ENCODE results near the gene VIT. TPM values are rescaled to one million over a fixed set of nuclear protein-coding genes. Genes with fewer than 3 reads are reported as not detected.

VIT gene
- total RNA-seq, 2 donors from 2014 or later = not detected

GRCh38 chr2:36770542-36771287 is 74.2 kb downstream of the VIT start:
- DNase-seq (peak in 2 of 3 donors; percentile 9 to 11), ATAC-seq (peak; percentile 32)
- peaks cover 28% of the 10 kb centered on the region for H3K27me3 Mint-ChIP-seq
- no peaks in the 10 kb centered on the region for H3K4me1 Mint-ChIP-seq
- H3K4me3 Mint-ChIP-seq = no peak overlapping the region
- H3K36me3 Mint-ChIP-seq (ENCODE audit: low read depth) = peaks cover 2% of the 10 kb centered on the region
- no peaks in the 10 kb centered on the region for H3K9me3 ChIP-seq (ENCODE audit: control insufficient read depth, low read length, poor library complexity, severe bottlenecking)
- H3K27ac Mint-ChIP-seq = no peak overlapping the region

GRCh38 chr2:36771671-36772070 is 75.2 kb downstream of the VIT start:
- Mint-ChIP-seq H3K4me1 (no peaks in the 10 kb centered on the region), H3K4me3 (no peak overlapping the region), H3K36me3 (ENCODE audit: low read depth) (peaks cover 2% of the 10 kb centered on the region), H3K27ac (no peak overlapping the region), H3K27me3 (peaks cover 29% of the 10 kb centered on the region)
- DNase-seq = no peak
- ATAC-seq = no peak
- H3K9me3 ChIP-seq (ENCODE audit: control insufficient read depth, low read length, poor library complexity, severe bottlenecking) = no peaks in the 10 kb centered on the region

DNA sequence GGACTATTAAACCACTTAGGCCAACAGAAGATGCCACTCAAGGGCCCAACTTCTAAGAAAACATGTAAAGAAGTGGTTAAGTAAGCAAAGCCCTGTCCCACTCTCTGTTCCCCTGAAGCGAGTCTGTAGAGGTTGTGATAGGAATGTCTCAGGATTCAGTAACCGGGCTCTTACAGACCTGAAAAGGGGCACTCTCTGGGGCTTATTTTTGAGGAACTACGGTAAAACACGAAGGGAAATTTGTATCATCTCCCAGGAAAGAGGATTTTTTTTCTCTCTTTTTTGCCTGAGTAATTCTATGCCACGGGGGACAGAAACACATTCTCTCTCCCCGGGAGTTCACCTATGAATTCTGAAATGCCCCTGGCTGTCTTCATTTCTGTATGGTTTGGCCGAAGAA is 77.4 kb downstream of the VIT start:
- Mint-ChIP-seq H3K27me3 (peaks cover 29% of the 10 kb centered on the region), H3K4me3 (no peak overlapping the region), H3K4me1 (no peaks in the 10 kb centered on the region), H3K36me3 (ENCODE audit: low read depth) (peaks cover 2% of the 10 kb centered on the region), H3K27ac (no peak overlapping the region)
- ATAC-seq (no peak), DNase-seq (no peak)
- no peaks in the 10 kb centered on the region for H3K9me3 ChIP-seq (ENCODE audit: control insufficient read depth, low read length, poor library complexity, severe bottlenecking)

DNA sequence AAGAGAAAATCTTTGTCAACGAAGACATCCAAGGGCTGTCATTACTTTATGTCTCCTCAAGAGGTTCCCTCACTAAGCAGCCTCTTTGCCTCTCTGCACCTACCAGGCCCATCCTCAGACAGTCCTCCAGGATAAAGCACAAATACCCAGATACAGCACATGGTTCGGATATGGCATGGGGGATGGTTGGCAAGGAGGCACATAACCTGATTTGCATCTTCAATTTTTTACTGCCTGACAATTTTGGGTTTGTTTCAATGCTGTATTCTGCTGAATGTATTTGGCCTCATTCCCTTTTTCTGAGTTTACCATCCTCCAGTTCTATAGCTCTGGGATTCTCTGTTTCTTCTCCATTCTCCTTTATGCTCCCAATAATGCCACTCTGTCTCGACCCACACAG is 78.8 kb downstream of the VIT start:
- H3K27me3 Mint-ChIP-seq = peaks cover 19% of the 10 kb centered on the region
- H3K4me3 Mint-ChIP-seq = no peak overlapping the region
- ATAC-seq (no peak), DNase-seq (no peak)
- H3K9me3 ChIP-seq (ENCODE audit: control insufficient read depth, low read length, poor library complexity, severe bottlenecking) = no peaks in the 10 kb centered on the region
- no peak overlapping the region for H3K27ac Mint-ChIP-seq
- H3K4me1 Mint-ChIP-seq = no peaks in the 10 kb centered on the region
- H3K36me3 Mint-ChIP-seq (ENCODE audit: low read depth) = peaks cover 2% of the 10 kb centered on the region

DNA sequence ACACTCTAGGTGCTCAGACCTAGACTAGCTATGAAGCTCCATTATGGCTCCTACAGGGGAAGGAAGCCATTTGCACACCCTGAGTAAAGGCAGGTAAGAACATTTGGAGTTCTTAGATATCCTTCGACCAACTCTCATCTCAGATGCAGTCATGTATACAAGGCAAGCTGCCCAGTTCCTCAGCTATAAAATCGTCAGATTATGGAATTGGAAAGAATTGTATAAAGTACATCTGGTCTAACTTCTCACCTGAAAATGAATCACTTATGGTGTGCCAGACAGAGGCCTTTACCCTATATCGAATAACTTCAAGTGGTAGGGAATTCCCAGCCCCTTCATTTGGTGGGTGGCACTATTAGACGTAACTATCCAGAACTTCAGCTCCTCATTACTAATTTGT is 79.3 kb downstream of the VIT start:
- H3K27me3 Mint-ChIP-seq = peaks cover 15% of the 10 kb centered on the region
- H3K36me3 Mint-ChIP-seq (ENCODE audit: low read depth) = peaks cover 2% of the 10 kb centered on the region
- no peaks in the 10 kb centered on the region for H3K9me3 ChIP-seq (ENCODE audit: control insufficient read depth, low read length, poor library complexity, severe bottlenecking)
- H3K4me3 Mint-ChIP-seq = no peak overlapping the region
- no peak for DNase-seq
- H3K4me1 Mint-ChIP-seq = no peaks in the 10 kb centered on the region
- no peak for ATAC-seq
- H3K27ac Mint-ChIP-seq = no peak overlapping the region

DNA sequence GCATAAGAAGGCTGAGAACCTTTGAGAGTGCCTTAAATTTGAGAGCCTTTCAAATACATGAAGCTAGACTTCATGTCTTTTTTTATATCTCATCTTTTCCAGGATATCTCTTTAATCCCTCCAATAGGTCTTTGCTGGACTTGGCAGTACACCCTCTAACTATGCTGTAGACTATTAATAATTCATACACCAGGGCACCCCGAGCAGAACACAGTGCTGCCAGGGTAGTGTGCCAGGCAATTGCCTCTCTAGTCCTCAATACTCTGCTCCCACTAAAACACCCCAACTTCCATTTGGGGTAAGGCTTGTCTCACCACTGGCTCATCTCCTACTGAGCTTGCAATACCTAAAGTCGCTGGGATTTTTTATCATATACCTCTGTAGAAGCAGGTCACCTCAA is 80.8 kb downstream of the VIT start:
- Mint-ChIP-seq H3K36me3 (ENCODE audit: low read depth) (peaks cover 2% of the 10 kb centered on the region), H3K27ac (no peak overlapping the region), H3K27me3 (peaks cover 24% of the 10 kb centered on the region), H3K4me1 (no peaks in the 10 kb centered on the region), H3K4me3 (no peak overlapping the region)
- DNase-seq (no peak), ATAC-seq (no peak)
- H3K9me3 ChIP-seq (ENCODE audit: control insufficient read depth, low read length, poor library complexity, severe bottlenecking) = no peaks in the 10 kb centered on the region

- Mint-ChIP-seq H3K4me3 (no peak overlapping the region), H3K36me3 (ENCODE audit: low read depth) (peaks cover 2% of the 10 kb centered on the region), H3K27ac (no peak overlapping the region), H3K27me3 (peaks cover 27% of the 10 kb centered on the region), H3K4me1 (no peaks in the 10 kb centered on the region)
- no peaks in the 10 kb centered on the region for H3K9me3 ChIP-seq (ENCODE audit: control insufficient read depth, low read length, poor library complexity, severe bottlenecking)
- ATAC-seq = no peak
- no peak for DNase-seq
These were observed 81.3 kb downstream of the VIT start for GRCh38 chr2:36777788-36778187.

DNA sequence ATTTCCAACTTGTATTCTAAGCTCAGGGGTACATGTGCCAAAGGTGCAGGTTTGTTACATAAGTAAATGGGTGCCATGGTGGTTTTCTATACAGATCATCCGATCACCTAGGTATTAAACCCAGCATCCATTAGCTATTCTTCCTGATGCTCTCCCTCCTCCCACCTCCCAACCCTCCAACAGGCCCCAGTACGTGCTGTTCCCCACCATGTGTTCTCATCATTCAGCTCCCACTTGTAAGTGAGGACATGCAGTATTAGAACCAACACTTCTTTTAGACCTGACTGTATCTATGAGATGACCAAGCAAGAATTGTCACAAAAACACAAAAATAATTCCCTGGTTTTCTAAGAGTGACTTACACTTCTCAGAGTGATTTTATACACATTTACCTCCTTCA is 83.0 kb downstream of the VIT start:
- peaks cover 6% of the 10 kb centered on the region for H3K4me1 Mint-ChIP-seq
- peaks cover 5% of the 10 kb centered on the region for H3K36me3 Mint-ChIP-seq (ENCODE audit: low read depth)
- H3K27me3 Mint-ChIP-seq = peaks cover 40% of the 10 kb centered on the region
- no peak overlapping the region for H3K27ac Mint-ChIP-seq
- ATAC-seq (no peak), DNase-seq (no peak)
- H3K4me3 Mint-ChIP-seq = no peak overlapping the region
- H3K9me3 ChIP-seq (ENCODE audit: control insufficient read depth, low read length, poor library complexity, severe bottlenecking) = no peaks in the 10 kb centered on the region

- DNase-seq (no peak), ATAC-seq (no peak)
- H3K9me3 ChIP-seq (ENCODE audit: control insufficient read depth, low read length, poor library complexity, severe bottlenecking) = no peaks in the 10 kb centered on the region
- no peak overlapping the region for H3K27ac Mint-ChIP-seq
- H3K4me1 Mint-ChIP-seq = peaks cover 6% of the 10 kb centered on the region
- peaks cover 38% of the 10 kb centered on the region for H3K27me3 Mint-ChIP-seq
- no peak overlapping the region for H3K4me3 Mint-ChIP-seq
- H3K36me3 Mint-ChIP-seq (ENCODE audit: low read depth) = peaks cover 5% of the 10 kb centered on the region
These were observed 83.8 kb downstream of the VIT start for GRCh38 chr2:36780231-36780839.

GRCh38 chr2:36781907-36782720 is 85.6 kb downstream of the VIT start:
- ATAC-seq = no peak
- Mint-ChIP-seq H3K27ac (no peak overlapping the region), H3K4me3 (no peak overlapping the region), H3K4me1 (peaks cover 6% of the 10 kb centered on the region), H3K36me3 (ENCODE audit: low read depth) (peaks cover 3% of the 10 kb centered on the region), H3K27me3 (peaks cover 45% of the 10 kb centered on the region)
- H3K9me3 ChIP-seq (ENCODE audit: control insufficient read depth, low read length, poor library complexity, severe bottlenecking) = no peaks in the 10 kb centered on the region
- no peak for DNase-seq

DNA sequence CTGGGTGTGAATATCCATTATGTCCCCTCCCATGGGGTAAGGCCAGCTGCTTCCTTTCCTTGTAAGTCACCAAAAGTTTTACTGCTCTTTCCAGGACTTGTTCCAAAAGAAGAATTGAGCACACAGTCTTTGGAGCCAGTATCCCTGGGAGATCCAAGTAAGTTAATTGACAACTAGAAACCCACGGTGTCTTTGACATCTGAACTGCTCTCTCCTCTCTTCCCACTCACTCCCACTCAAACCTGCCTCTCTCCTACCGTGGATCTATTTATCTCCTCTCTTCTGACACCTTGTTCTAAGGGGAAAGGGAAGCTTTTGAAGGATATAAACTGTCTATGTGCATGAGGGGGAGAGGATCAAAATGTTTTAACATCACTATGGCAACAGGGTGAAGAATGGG is 86.7 kb downstream of the VIT start:
- Mint-ChIP-seq H3K27me3 (peaks cover 54% of the 10 kb centered on the region), H3K36me3 (ENCODE audit: low read depth) (peaks cover 3% of the 10 kb centered on the region), H3K4me1 (peaks cover 6% of the 10 kb centered on the region), H3K4me3 (no peak overlapping the region), H3K27ac (no peak overlapping the region)
- ATAC-seq (no peak), DNase-seq (no peak)
- H3K9me3 ChIP-seq (ENCODE audit: control insufficient read depth, low read length, poor library complexity, severe bottlenecking) = no peaks in the 10 kb centered on the region

GRCh38 chr2:36785179-36785795 is 88.8 kb downstream of the VIT start:
- H3K4me3 Mint-ChIP-seq = no peak overlapping the region
- no peak overlapping the region for H3K27ac Mint-ChIP-seq
- peaks cover 72% of the 10 kb centered on the region for H3K27me3 Mint-ChIP-seq
- peaks cover 3% of the 10 kb centered on the region for H3K36me3 Mint-ChIP-seq (ENCODE audit: low read depth)
- H3K4me1 Mint-ChIP-seq = peaks cover 6% of the 10 kb centered on the region
- peak; percentile 86 for ATAC-seq
- H3K9me3 ChIP-seq (ENCODE audit: control insufficient read depth, low read length, poor library complexity, severe bottlenecking) = no peaks in the 10 kb centered on the region
- DNase-seq = peak; percentile 23 to 58 (median 29)

- no peak overlapping the region for H3K27ac Mint-ChIP-seq
- no peaks in the 10 kb centered on the region for H3K4me1 Mint-ChIP-seq
- peaks cover 58% of the 10 kb centered on the region for H3K27me3 Mint-ChIP-seq
- DNase-seq (no peak), ATAC-seq (no peak)
- no peaks in the 10 kb centered on the region for H3K9me3 ChIP-seq (ENCODE audit: control insufficient read depth, low read length, poor library complexity, severe bottlenecking)
- H3K36me3 Mint-ChIP-seq (ENCODE audit: low read depth) = no peaks in the 10 kb centered on the region
- no peak overlapping the region for H3K4me3 Mint-ChIP-seq
These were observed 92.8 kb downstream of the VIT start for GRCh38 chr2:36789181-36789804.
